PFSK-1 (cell line): Measurements from ENCODE around the gene MARCHF9.
A peak's percentile ranks its signal among the peaks of the same experiment; 100 is the strongest.

Experiments used
- FOXP2 ChIP-seq: optimal IDR thresholded peaks from 2 replicates; pipeline ENCODE3; 2011; ENCODE audit warnings: borderline replicate concordance, control low read depth, inconsistent platforms; ENCODE audit not compliant: insufficient read depth; ENCODE audit errors: extremely low read length, extremely low read depth
- POLR2AphosphoS5 ChIP-seq: IDR thresholded peaks from 2 replicates; pipeline ENCODE4 v1.6.1; 2012; ENCODE audit warnings: low read depth, mild to moderate bottlenecking, control low read depth, low read length, moderate library complexity
- SIN3A ChIP-seq: IDR thresholded peaks from 2 replicates; pipeline ENCODE4 v1.6.1; 2012; ENCODE audit warnings: mild to moderate bottlenecking, low read length, moderate library complexity, borderline replicate concordance; ENCODE audit not compliant: insufficient read depth
- TAF1 ChIP-seq: IDR thresholded peaks from 2 replicates; pipeline ENCODE4 v1.6.1; 2012; ENCODE audit warnings: low read length, control low read depth, borderline replicate concordance; ENCODE audit not compliant: insufficient read depth
- TF ChIP-seq, protein P1 (sequence below), 2 experiments: IDR thresholded peaks; 2 replicates each; pipeline versions ENCODE4 v1.6.1 to v1.8.0; 2011 to 2012; ENCODE audit warnings: low read depth in 2 of 2, low read length in 2 of 2, control low read depth in 1 of 2, inconsistent platforms in 1 of 2, mild to moderate bottlenecking in 1 of 2, moderate library complexity in 1 of 2; ENCODE audit not compliant: insufficient read depth in 1 of 2

The MARCHF9 gene

DNA sequence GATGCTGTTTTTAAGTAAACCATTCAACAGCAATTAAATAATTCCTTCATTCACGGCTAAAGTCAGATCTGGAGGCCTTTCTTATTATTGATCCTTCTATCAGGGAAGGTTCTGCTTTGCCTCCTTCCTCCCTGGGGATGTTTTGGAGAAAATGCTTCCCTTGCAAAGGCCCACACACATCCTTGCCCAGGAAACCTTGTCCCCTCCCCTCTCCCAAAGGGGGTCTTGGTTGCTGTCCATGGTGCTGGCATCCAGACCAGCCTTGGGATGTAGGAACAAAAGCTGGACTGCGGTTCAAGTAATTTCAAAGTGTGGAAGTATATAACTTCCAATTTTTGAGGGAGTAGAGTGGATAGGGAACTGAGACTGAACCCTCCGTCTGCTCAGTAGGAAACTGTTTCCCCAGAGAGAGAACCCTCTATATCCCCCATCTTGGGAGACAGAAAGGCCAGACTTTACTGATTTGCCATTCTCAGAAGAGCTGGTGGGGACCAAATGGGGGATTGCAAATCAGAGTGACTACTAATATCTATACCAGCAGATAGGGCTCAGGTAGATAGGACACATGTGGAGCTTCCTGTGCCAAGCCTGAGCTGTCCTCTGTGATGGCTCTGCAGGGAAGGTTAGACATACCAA, 5.6 kb downstream of the MARCHF9 start:
- TF ChIP-seq FOXP2, result no peak
- TF ChIP-seq POLR2AphosphoS5, result no peak
- TF ChIP-seq, protein P1, sequence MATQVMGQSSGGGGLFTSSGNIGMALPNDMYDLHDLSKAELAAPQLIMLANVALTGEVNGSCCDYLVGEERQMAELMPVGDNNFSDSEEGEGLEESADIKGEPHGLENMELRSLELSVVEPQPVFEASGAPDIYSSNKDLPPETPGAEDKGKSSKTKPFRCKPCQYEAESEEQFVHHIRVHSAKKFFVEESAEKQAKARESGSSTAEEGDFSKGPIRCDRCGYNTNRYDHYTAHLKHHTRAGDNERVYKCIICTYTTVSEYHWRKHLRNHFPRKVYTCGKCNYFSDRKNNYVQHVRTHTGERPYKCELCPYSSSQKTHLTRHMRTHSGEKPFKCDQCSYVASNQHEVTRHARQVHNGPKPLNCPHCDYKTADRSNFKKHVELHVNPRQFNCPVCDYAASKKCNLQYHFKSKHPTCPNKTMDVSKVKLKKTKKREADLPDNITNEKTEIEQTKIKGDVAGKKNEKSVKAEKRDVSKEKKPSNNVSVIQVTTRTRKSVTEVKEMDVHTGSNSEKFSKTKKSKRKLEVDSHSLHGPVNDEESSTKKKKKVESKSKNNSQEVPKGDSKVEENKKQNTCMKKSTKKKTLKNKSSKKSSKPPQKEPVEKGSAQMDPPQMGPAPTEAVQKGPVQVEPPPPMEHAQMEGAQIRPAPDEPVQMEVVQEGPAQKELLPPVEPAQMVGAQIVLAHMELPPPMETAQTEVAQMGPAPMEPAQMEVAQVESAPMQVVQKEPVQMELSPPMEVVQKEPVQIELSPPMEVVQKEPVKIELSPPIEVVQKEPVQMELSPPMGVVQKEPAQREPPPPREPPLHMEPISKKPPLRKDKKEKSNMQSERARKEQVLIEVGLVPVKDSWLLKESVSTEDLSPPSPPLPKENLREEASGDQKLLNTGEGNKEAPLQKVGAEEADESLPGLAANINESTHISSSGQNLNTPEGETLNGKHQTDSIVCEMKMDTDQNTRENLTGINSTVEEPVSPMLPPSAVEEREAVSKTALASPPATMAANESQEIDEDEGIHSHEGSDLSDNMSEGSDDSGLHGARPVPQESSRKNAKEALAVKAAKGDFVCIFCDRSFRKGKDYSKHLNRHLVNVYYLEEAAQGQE (IDR thresholded peaks at IDR 0.05; ENCODE audit: insufficient read depth in 1 of 2, low read depth in 2 of 2, low read length in 2 of 2), result peak; percentile 87 to 97
- TF ChIP-seq SIN3A, result no peak
- no peak for TF ChIP-seq TAF1

- TF ChIP-seq SIN3A, result no peak
- TF ChIP-seq POLR2AphosphoS5, result no peak
- no peak for TF ChIP-seq FOXP2
Observed at GRCh38 chr12:57761391-57761998, 6.6 kb downstream of the MARCHF9 start.

- TF ChIP-seq FOXP2, result no peak
- no peak for TF ChIP-seq TAF1
- TF ChIP-seq, protein P1 (IDR thresholded peaks at IDR 0.05; ENCODE audit: insufficient read depth in 1 of 2, low read depth in 2 of 2, low read length in 2 of 2), result no peak
- TF ChIP-seq SIN3A, result no peak
- no peak for TF ChIP-seq POLR2AphosphoS5
Observed at GRCh38 chr12:57762463-57762862, 7.6 kb downstream of the MARCHF9 start.

DNA sequence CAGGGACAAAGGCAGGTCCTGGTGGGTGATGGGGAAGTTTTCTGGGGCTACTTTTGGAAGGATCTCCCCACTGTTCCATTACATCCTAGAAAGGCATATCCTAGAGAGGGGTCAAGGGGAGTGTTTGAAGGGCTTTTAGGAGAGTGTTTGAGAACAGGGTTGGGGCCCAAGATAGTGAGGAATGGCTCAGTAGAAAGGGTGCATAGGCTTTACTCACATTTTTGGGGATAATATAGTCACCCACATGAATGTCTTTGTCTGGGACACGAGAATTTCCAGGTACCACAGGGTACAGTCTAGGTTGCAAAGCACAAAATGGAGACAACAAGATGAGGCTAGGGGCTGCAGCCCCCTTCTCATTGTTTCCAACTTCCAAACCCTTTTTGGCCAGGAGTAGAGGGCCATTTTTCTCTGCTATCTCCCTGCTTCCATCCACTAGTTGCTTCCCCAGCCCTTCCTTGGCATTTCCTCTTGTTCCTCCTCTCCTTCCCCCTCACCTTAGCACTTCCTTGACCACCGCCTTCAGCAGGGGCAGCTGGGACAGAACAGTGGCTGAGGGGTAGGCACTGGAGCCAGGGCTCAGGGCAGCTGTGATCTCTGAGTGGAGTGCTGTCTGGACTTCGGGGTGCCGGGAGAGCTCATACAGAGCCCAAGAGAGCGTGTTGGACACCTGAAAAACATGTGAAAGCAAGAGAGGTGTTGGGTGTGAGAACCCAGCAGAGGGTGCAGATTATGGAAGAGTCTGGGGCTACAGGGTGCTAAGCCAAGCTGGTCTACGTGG, 9.2 kb downstream of the MARCHF9 start:
- TF ChIP-seq FOXP2, result no peak
- TF ChIP-seq, protein P1 (IDR thresholded peaks at IDR 0.05; ENCODE audit: insufficient read depth in 1 of 2, low read depth in 2 of 2, low read length in 2 of 2), result no peak

- TF ChIP-seq, protein P1 (IDR thresholded peaks at IDR 0.05; ENCODE audit: insufficient read depth in 1 of 2, low read depth in 2 of 2, low read length in 2 of 2), result no peak
- no peak for TF ChIP-seq POLR2AphosphoS5
- TF ChIP-seq FOXP2, result no peak
- no peak for TF ChIP-seq TAF1
- no peak for TF ChIP-seq SIN3A
Observed at GRCh38 chr12:57764662-57765002, 9.7 kb downstream of the MARCHF9 start.
